Fibroblast of villous mesenchyme (primary cell): Measurements from ENCODE around the gene GALK1. TPM values are rescaled to one million over a fixed set of nuclear protein-coding genes. Genes with fewer than 3 reads are reported as not detected.

Source experiments
- DNase-seq: peaks from one replicate; pipeline ENCODE4 v3.0.0-alpha.2; 2010; ENCODE audit warnings: low read depth
- H3K4me3 ChIP-seq: 2 replicates; pipeline ENCODE4 v1.5.1; 2011; ENCODE audit warnings: low read depth, mild to moderate bottlenecking, low read length
- CTCF ChIP-seq: IDR thresholded peaks from 2 replicates; pipeline ENCODE4 v1.5.1; 2012; ENCODE audit warnings: low read depth, mild to moderate bottlenecking, low read length; ENCODE audit not compliant: insufficient read depth
- total RNA-seq: library from RNA; depleted of rRNA; stranded (reverse); fragments of >200 nt; gene quantifications from 2 replicates; pipeline ENCODE4 v1.2.3, GENCODE V29; 2012

Gene GALK1
- total RNA-seq, 1 donor, result 36.7 TPM

GRCh38 chr17:75740631-75741077, 24.3 kb downstream of the GALK1 start:
- DNase-seq, result no peak
- TF ChIP-seq CTCF, result no peak
- no peak overlapping the region for H3K4me3 ChIP-seq

GRCh38 chr17:75740215-75740614, 24.8 kb downstream of the GALK1 start:
- no peak overlapping the region for H3K4me3 ChIP-seq
- TF ChIP-seq CTCF, result no peak
- no peak for DNase-seq

GRCh38 chr17:75739801-75740200, 25.2 kb downstream of the GALK1 start:
- no peak for TF ChIP-seq CTCF
- no peak for DNase-seq
- H3K4me3 ChIP-seq, result no peak overlapping the region

- no peak overlapping the region for H3K4me3 ChIP-seq
- DNase-seq, result no peak
- no peak for TF ChIP-seq CTCF
These were observed 25.8 kb downstream of the GALK1 start for GRCh38 chr17:75739174-75739573.

- DNase-seq, result no peak
- no peak for TF ChIP-seq CTCF
- H3K4me3 ChIP-seq, result no peak overlapping the region
These were observed 26.7 kb downstream of the GALK1 start for GRCh38 chr17:75738218-75738802.

- H3K4me3 ChIP-seq, result no peak overlapping the region
- TF ChIP-seq CTCF, result no peak
- DNase-seq, result no peak
These were observed 27.6 kb downstream of the GALK1 start for GRCh38 chr17:75737133-75737962.
